UCSD-AML1 (cell line): ENCODE measurements around the gene STBD1.
"Not testable (repeated sequence)": the region's sequence is repeated elsewhere in the genome, so short reads cannot be mapped to it uniquely, and the experiment has no call there.

Experiments used
- DNase-seq: peaks from one replicate; lab custom pipeline; 2025; ENCODE audit not compliant: unreplicated experiment; lab: John Stamatoyannopoulos, UW

STBD1 gene

GRCh38 chr4:76315267-76315918 lies 8.9 kb downstream of the STBD1 start:
- no peak for DNase-seq

GRCh38 chr4:76316131-76316530 lies 9.6 kb downstream of the STBD1 start:
- no peak for DNase-seq

GRCh38 chr4:76322236-76322635 lies 15.7 kb downstream of the STBD1 start:
- no peak for DNase-seq

GRCh38 chr4:76325072-76325471 lies 18.5 kb downstream of the STBD1 start:
- no peak for DNase-seq

GRCh38 chr4:76326515-76326914 lies 20.0 kb downstream of the STBD1 start:
- DNase-seq = no peak

GRCh38 chr4:76334885-76335284 lies 28.4 kb downstream of the STBD1 start:
- no peak for DNase-seq

GRCh38 chr4:76339364-76339763 lies 32.8 kb downstream of the STBD1 start:
- no peak for DNase-seq

GRCh38 chr4:76341063-76341462 lies 34.5 kb downstream of the STBD1 start:
- no peak for DNase-seq

GRCh38 chr4:76342191-76342590 lies 35.7 kb downstream of the STBD1 start:
- no peak for DNase-seq

- DNase-seq = no peak
These were observed 36.3 kb downstream of the STBD1 start for GRCh38 chr4:76342803-76343202.

- peak; percentile 33 for DNase-seq
These were observed 48.3 kb downstream of the STBD1 start for GRCh38 chr4:76354517-76355473.

GRCh38 chr4:76357981-76358380 lies 51.4 kb downstream of the STBD1 start:
- DNase-seq = no peak

- not testable (repeated sequence) for DNase-seq
These were observed 53.4 kb downstream of the STBD1 start for GRCh38 chr4:76359881-76360466.
